ENCODE data around the gene MS4A10. TPM values are rescaled to one million over a fixed set of nuclear protein-coding genes. Genes with fewer than 3 reads are reported as not detected.

Gene MS4A10
- total RNA-seq, 1 donor from 2014 or later = not detected

GRCh38 chr11:60761436-60762190 is 23.5 kb upstream of the MS4A10 start:
- no peak overlapping the region for H3K27ac Mint-ChIP-seq (ENCODE audit: unreplicated experiment)
- no peaks in the 10 kb centered on the region for H3K36me3 Mint-ChIP-seq (ENCODE audit: unreplicated experiment)
- H3K4me3 Mint-ChIP-seq (ENCODE audit: unreplicated experiment) = no peak overlapping the region
- H3K9me3 Mint-ChIP-seq (ENCODE audit: unreplicated experiment) = no peaks in the 10 kb centered on the region
- no peak for TF ChIP-seq CTCF (IDR thresholded peaks at IDR 0.05)
- H3K4me1 Mint-ChIP-seq (ENCODE audit: unreplicated experiment) = no peaks in the 10 kb centered on the region
- peaks cover 36% of the 10 kb centered on the region for H3K27me3 Mint-ChIP-seq (ENCODE audit: unreplicated experiment)
- no peak for DNase-seq (ENCODE audit: extremely low spot score, unreplicated experiment)

GRCh38 chr11:60762851-60763691 is 22.1 kb upstream of the MS4A10 start:
- H3K9me3 Mint-ChIP-seq (ENCODE audit: unreplicated experiment) = no peaks in the 10 kb centered on the region
- peaks cover 40% of the 10 kb centered on the region for H3K27me3 Mint-ChIP-seq (ENCODE audit: unreplicated experiment)
- H3K27ac Mint-ChIP-seq (ENCODE audit: unreplicated experiment) = no peak overlapping the region
- TF ChIP-seq CTCF (IDR thresholded peaks at IDR 0.05) = no peak
- H3K36me3 Mint-ChIP-seq (ENCODE audit: unreplicated experiment) = no peaks in the 10 kb centered on the region
- no peak for DNase-seq (ENCODE audit: extremely low spot score, unreplicated experiment)
- no peak overlapping the region for H3K4me3 Mint-ChIP-seq (ENCODE audit: unreplicated experiment)
- H3K4me1 Mint-ChIP-seq (ENCODE audit: unreplicated experiment) = no peaks in the 10 kb centered on the region

GRCh38 chr11:60763692-60764369 is 21.3 kb upstream of the MS4A10 start:
- no peak for TF ChIP-seq CTCF (IDR thresholded peaks at IDR 0.05)

GRCh38 chr11:60764879-60765278 is 20.3 kb upstream of the MS4A10 start:
- TF ChIP-seq CTCF (IDR thresholded peaks at IDR 0.05) = no peak
- Mint-ChIP-seq H3K4me1 (ENCODE audit: unreplicated experiment) (no peaks in the 10 kb centered on the region), H3K27me3 (ENCODE audit: unreplicated experiment) (peaks cover 34% of the 10 kb centered on the region)

More at GRCh38 chr11:60763692-60764369, 21.3 kb upstream of the MS4A10 start:
- DNase-seq (ENCODE audit: extremely low spot score, unreplicated experiment) = no peak
- Mint-ChIP-seq H3K9me3 (ENCODE audit: unreplicated experiment) (no peaks in the 10 kb centered on the region), H3K4me1 (ENCODE audit: unreplicated experiment) (no peaks in the 10 kb centered on the region), H3K4me3 (ENCODE audit: unreplicated experiment) (no peak overlapping the region), H3K27me3 (ENCODE audit: unreplicated experiment) (peaks cover 43% of the 10 kb centered on the region), H3K27ac (ENCODE audit: unreplicated experiment) (no peak overlapping the region), H3K36me3 (ENCODE audit: unreplicated experiment) (no peaks in the 10 kb centered on the region)

More at GRCh38 chr11:60764879-60765278, 20.3 kb upstream of the MS4A10 start:
- Mint-ChIP-seq H3K9me3 (ENCODE audit: unreplicated experiment) (no peaks in the 10 kb centered on the region), H3K4me3 (ENCODE audit: unreplicated experiment) (no peak overlapping the region), H3K27ac (ENCODE audit: unreplicated experiment) (no peak overlapping the region), H3K36me3 (ENCODE audit: unreplicated experiment) (no peaks in the 10 kb centered on the region)
- no peak for DNase-seq (ENCODE audit: extremely low spot score, unreplicated experiment)
